DND-41 (cell line): Measurements from ENCODE around the gene RIPOR3.

Experiments used
- EZH2 ChIP-seq: IDR thresholded peaks from 3 replicates; pipeline ENCODE4 v1.6.1; 2012; ENCODE audit warnings: borderline replicate concordance, low read depth, mild to moderate bottlenecking, moderate library complexity, low read length, inconsistent platforms; ENCODE audit not compliant: severe bottlenecking
- TF ChIP-seq, protein P1 (sequence below): IDR thresholded peaks from 2 replicates; pipeline ENCODE4 v1.5.1; 2012; ENCODE audit warnings: borderline replicate concordance, low read length, moderate library complexity, mild to moderate bottlenecking; ENCODE audit not compliant: poor library complexity, severe bottlenecking; ENCODE audit errors: extremely low read depth

DNA sequence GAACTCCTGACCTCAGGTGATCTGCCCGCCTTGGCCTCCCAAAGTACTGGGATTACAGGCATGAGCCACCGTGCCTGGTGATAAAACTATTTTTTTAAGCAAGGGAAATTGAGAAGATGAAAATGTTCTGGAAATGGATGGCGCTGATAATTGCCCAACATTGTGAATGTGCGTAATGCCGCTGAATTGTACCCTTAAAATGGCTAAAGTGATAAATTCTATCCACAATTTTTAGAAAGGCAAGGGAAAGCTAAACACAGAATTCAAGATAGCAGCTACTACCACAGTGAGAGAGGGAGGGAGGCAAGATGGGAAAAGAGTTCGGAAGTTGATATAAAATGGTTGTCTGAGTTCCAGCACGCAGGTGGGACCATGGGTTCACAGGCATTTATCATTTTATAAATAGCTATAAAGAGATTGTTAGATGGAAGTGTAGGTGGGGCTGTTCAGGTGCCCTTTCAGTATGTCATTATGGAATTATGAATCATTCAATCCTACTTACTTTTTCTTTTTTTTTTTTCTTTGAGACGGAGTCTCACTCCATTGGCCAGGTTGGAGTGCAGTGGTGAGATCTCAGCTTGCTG lies 8.3 kb downstream of the RIPOR3 start:
- TF ChIP-seq, protein P1, sequence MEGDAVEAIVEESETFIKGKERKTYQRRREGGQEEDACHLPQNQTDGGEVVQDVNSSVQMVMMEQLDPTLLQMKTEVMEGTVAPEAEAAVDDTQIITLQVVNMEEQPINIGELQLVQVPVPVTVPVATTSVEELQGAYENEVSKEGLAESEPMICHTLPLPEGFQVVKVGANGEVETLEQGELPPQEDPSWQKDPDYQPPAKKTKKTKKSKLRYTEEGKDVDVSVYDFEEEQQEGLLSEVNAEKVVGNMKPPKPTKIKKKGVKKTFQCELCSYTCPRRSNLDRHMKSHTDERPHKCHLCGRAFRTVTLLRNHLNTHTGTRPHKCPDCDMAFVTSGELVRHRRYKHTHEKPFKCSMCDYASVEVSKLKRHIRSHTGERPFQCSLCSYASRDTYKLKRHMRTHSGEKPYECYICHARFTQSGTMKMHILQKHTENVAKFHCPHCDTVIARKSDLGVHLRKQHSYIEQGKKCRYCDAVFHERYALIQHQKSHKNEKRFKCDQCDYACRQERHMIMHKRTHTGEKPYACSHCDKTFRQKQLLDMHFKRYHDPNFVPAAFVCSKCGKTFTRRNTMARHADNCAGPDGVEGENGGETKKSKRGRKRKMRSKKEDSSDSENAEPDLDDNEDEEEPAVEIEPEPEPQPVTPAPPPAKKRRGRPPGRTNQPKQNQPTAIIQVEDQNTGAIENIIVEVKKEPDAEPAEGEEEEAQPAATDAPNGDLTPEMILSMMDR = no peak
- TF ChIP-seq EZH2 = no peak
